ENCODE measurements around the gene KCNE3. TPM values are rescaled to one million over a fixed set of nuclear protein-coding genes. Genes with fewer than 3 reads are reported as not detected.

The KCNE3 gene
- total and polyA plus RNA-seq, 10 of the 15 experiments (the other 5 are each of a cell fraction or from before 2014, with no cell fraction given) = not detected

DNA sequence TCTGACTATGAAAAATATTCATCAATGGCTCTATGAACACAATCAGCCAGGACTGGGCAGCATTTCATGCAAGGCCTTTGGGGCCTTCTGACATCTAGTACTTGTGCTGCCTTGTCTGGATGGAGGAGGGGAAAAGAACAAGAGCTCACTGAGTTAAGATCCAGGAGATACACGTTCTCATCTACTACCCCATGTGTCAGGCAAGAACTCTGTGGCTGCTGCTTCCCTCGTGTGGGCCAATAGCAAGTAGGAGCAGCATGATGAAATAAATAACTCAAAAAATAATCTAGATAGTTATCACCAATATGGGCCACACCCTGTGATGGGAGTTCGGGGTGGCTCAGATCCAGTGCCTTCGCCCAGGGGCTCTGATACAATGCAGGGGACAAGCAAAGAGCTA lies 7.3 kb downstream of the KCNE3 start:
- H3K4me2 ChIP-seq (ENCODE audit: control insufficient read depth, insufficient read depth) = no peak overlapping the region
- DNase-seq (ENCODE audit: low read depth, low spot score) (no peak), ATAC-seq (no peak), FAIRE-seq (no peak)
- intact Hi-C loops (cut with micrococcal nuclease; ENCODE audit: unreplicated experiment) = no loop called here
- H3K9ac ChIP-seq (ENCODE audit: control insufficient read depth, insufficient read depth, low read length) = no peak overlapping the region
- RAD21 ChIA-PET (ENCODE audit: unreplicated experiment) = no interaction called here
- CTCF ChIA-PET = no interaction called here
- no peaks in the 10 kb centered on the region for H3K36me3 ChIP-seq (ENCODE audit: control insufficient read depth in 2 of 2, insufficient read depth in 2 of 2, low read length in 1 of 2)
- POLR2A ChIA-PET = no interaction called here
- no peaks in the 10 kb centered on the region; a peak in 2 of 4 replicates for H3K27me3 ChIP-seq (replicated peaks in 1 of 2; ENCODE audit: control insufficient read depth in 2 of 2, insufficient read depth in 2 of 2, low read length in 1 of 2)
- H3K4me3 ChIP-seq = no peak overlapping the region
- H3K79me2 ChIP-seq (ENCODE audit: control insufficient read depth, insufficient read depth, low read length) = no peaks in the 10 kb centered on the region
- 0% methylated on average over 4 of the region's 4 CpGs for WGBS (ENCODE audit: insufficient coverage, insufficient replicate concordance, low lambda C conversion rate, missing lambda C conversion rate)
- H4K20me1 ChIP-seq (ENCODE audit: control insufficient read depth, insufficient read depth) = no peaks in the 10 kb centered on the region
- TF ChIP-seq ZNF24 (IDR thresholded peaks at IDR 0.05) = no peak
- TF ChIP-seq SREBF2 (IDR thresholded peaks at IDR 0.05; ENCODE audit: low read length) = no peak
- no peak for TF ChIP-seq STAT1 (conservative IDR thresholded peaks at IDR 0.05)
- no peak for TF ChIP-seq EZH2 (IDR thresholded peaks at IDR 0.05; ENCODE audit: borderline replicate concordance, control insufficient read depth, low read depth, low read length)
- TF ChIP-seq ZNF384 (IDR thresholded peaks at IDR 0.05; ENCODE audit: borderline replicate concordance, low read depth, low read length) = no peak
- no peak for TF ChIP-seq ASH2L (IDR thresholded peaks at IDR 0.05; ENCODE audit: borderline replicate concordance, low read depth)
- TF ChIP-seq RFX5 (IDR thresholded peaks at IDR 0.05; ENCODE audit: low read depth, low read length) = no peak
- no peak for TF ChIP-seq SREBF1 (IDR thresholded peaks at IDR 0.05; ENCODE audit: low read length)
- no peak for TF ChIP-seq HDAC6 (IDR thresholded peaks at IDR 0.05; ENCODE audit: unreplicated experiment)
- TF ChIP-seq RAD21 (IDR thresholded peaks at IDR 0.05; ENCODE audit: insufficient read depth, low read depth, low read length) = no peak
- no peak for TF ChIP-seq TARDBP (IDR thresholded peaks at IDR 0.05; ENCODE audit: borderline replicate concordance)
- TF ChIP-seq RELA (IDR thresholded peaks at IDR 0.05; ENCODE audit: borderline replicate concordance, partially characterized antibody) = no peak
- no peak for TF ChIP-seq SMC3 (IDR thresholded peaks at IDR 0.05; ENCODE audit: borderline replicate concordance, low read length)
- no peak for TF ChIP-seq FOXM1 (IDR thresholded peaks at IDR 0.05; ENCODE audit: low read depth, low read length)
- TF ChIP-seq, protein P1, sequence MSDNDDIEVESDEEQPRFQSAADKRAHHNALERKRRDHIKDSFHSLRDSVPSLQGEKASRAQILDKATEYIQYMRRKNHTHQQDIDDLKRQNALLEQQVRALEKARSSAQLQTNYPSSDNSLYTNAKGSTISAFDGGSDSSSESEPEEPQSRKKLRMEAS (IDR thresholded peaks at IDR 0.05; ENCODE audit: low read depth, low read length) = no peak
- no peak for TF ChIP-seq STAT3 (IDR thresholded peaks at IDR 0.05; ENCODE audit: low read depth, low read length)
- TF ChIP-seq, protein P2, sequence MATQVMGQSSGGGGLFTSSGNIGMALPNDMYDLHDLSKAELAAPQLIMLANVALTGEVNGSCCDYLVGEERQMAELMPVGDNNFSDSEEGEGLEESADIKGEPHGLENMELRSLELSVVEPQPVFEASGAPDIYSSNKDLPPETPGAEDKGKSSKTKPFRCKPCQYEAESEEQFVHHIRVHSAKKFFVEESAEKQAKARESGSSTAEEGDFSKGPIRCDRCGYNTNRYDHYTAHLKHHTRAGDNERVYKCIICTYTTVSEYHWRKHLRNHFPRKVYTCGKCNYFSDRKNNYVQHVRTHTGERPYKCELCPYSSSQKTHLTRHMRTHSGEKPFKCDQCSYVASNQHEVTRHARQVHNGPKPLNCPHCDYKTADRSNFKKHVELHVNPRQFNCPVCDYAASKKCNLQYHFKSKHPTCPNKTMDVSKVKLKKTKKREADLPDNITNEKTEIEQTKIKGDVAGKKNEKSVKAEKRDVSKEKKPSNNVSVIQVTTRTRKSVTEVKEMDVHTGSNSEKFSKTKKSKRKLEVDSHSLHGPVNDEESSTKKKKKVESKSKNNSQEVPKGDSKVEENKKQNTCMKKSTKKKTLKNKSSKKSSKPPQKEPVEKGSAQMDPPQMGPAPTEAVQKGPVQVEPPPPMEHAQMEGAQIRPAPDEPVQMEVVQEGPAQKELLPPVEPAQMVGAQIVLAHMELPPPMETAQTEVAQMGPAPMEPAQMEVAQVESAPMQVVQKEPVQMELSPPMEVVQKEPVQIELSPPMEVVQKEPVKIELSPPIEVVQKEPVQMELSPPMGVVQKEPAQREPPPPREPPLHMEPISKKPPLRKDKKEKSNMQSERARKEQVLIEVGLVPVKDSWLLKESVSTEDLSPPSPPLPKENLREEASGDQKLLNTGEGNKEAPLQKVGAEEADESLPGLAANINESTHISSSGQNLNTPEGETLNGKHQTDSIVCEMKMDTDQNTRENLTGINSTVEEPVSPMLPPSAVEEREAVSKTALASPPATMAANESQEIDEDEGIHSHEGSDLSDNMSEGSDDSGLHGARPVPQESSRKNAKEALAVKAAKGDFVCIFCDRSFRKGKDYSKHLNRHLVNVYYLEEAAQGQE (IDR thresholded peaks at IDR 0.05; ENCODE audit: low read depth, low read length) = no peak
- TF ChIP-seq NR2F1 (conservative IDR thresholded peaks at IDR 0.05) = no peak
- no peak for TF ChIP-seq NFXL1 (IDR thresholded peaks at IDR 0.05; ENCODE audit: borderline replicate concordance)
- no peaks in the 10 kb centered on the region for H3K9me3 ChIP-seq (replicated peaks; ENCODE audit: control insufficient read depth, insufficient read depth, low read length)
- BruUV-seq (replicated peaks) = no TSS peak
- H3K27ac ChIP-seq (ENCODE audit: control insufficient read depth, insufficient read depth) = no peak overlapping the region
- in situ Hi-C loops (cut with MboI) = no loop called here
- no peak overlapping the region for H2AFZ ChIP-seq (ENCODE audit: control insufficient read depth, low read depth, low read length)
- no peaks in the 10 kb centered on the region for H3K4me1 ChIP-seq (ENCODE audit: control insufficient read depth, insufficient read depth, low read length)
- SMC1A ChIA-PET (ENCODE audit: uncharacterized antibody, unreplicated experiment) = no interaction called here
